HG03575 (cell line): ENCODE results near the gene HBP1.
"Not testable (repeated sequence)": the region's sequence is repeated elsewhere in the genome, so short reads cannot be mapped to it uniquely, and the experiment has no call there.

Experiments used
- ATAC-seq: cut with Tn5 transposase; IDR thresholded peaks from one replicate; pipeline ENCODE4 v1.9.1; 2021; ENCODE audit not compliant: unreplicated experiment, insufficient number of reproducible peaks, low FRiP score; ENCODE audit errors: extremely low read depth

The HBP1 gene, protein sequence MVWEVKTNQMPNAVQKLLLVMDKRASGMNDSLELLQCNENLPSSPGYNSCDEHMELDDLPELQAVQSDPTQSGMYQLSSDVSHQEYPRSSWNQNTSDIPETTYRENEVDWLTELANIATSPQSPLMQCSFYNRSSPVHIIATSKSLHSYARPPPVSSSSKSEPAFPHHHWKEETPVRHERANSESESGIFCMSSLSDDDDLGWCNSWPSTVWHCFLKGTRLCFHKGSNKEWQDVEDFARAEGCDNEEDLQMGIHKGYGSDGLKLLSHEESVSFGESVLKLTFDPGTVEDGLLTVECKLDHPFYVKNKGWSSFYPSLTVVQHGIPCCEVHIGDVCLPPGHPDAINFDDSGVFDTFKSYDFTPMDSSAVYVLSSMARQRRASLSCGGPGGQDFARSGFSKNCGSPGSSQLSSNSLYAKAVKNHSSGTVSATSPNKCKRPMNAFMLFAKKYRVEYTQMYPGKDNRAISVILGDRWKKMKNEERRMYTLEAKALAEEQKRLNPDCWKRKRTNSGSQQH

DNA sequence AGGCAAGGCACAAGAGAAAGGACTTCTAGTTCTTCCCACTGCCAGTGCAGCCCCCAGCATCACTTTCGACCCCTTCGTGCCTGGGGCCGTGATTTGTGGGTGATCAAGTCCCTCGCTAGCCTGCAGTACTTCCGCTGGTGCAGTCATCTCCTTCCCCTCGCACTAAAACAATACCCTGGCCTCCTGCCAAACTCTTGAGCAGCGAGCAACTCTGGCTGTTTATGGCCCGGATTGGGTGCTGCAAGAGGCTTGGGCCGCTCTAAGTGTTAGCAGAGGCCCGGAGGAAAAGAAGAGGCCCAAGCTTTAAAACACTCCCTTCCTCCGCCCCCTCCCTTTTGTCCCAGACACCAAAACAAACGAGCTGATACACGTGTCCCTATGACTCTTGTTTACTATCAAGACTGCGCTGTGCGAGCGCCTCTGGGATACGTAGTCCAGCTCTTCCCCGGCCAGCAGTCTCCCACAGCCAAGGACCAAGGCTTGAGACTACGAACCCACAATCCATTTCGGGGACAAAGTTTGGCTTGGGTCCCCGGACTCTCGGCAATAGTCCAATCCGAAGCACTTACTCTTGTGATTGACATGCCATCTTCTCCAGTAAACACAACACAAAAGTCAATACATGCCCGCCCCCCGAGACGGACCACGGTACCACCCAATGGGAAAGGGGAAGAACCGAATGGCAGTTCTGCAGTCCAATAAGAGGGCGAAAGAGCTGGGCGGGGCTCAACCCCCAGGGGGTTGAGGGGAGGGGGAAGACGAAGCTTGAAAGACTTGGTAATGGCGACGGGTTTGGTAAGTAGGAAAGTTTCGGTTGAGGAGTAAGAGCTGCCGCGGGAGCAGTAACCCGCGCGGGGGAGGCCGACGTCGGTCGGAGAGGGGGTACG is at the start of gene HBP1:
Gene HBP1, plus strand, starts transcription at position 771 of the 887 bp plus-strand sequence. CDS start 10,891 bp downstream, outside the sequence.
- peak; percentile 87 for ATAC-seq

- no peak for ATAC-seq
These were observed 49.3 kb upstream of the HBP1 start for GRCh38 chr7:107119376-107120105.

GRCh38 chr7:107122486-107122911 is 46.3 kb upstream of the HBP1 start:
- no peak for ATAC-seq

GRCh38 chr7:107123392-107123791 is 45.4 kb upstream of the HBP1 start:
- no peak for ATAC-seq

GRCh38 chr7:107125475-107125874 is 43.3 kb upstream of the HBP1 start:
- no peak for ATAC-seq

DNA sequence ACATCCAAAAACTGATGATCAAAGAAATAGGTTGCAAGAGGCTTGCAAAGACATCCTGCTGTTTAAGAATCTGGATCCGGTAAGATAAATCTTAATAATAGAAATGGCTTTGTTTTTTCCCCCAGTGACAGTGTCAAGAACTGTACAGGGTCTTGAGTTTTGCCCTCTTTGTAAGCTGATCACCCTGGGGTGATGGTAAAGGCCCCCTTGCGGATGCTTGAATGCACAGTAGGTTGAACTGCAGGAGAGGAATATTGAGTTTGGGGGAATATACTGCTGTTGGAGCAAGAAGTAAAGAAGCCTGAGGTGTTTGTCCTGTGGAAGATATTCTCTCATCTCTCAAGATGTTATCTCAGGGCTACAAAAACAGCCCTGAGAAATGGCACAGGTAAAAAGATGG is 40.6 kb upstream of the HBP1 start:
- ATAC-seq = no peak

DNA sequence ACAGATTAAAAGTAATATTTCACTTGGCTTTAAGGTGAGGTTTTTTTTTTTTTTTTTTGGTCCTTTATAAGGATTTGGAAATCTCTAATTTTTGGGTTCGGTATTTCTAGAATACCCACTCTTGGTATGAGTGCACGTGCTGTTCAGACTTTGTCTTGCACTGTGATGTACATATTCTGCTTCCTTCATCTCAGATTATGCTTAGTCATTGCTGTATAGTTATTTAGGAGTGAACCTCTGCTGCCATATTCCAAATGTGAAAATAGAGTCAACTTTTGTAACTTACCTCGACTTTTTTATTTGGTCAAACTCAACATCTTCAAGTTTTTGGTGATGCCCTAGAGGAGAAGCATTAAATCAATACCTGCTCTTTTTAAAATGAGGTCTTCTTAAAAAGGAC is 40.1 kb upstream of the HBP1 start:
- ATAC-seq = no peak

DNA sequence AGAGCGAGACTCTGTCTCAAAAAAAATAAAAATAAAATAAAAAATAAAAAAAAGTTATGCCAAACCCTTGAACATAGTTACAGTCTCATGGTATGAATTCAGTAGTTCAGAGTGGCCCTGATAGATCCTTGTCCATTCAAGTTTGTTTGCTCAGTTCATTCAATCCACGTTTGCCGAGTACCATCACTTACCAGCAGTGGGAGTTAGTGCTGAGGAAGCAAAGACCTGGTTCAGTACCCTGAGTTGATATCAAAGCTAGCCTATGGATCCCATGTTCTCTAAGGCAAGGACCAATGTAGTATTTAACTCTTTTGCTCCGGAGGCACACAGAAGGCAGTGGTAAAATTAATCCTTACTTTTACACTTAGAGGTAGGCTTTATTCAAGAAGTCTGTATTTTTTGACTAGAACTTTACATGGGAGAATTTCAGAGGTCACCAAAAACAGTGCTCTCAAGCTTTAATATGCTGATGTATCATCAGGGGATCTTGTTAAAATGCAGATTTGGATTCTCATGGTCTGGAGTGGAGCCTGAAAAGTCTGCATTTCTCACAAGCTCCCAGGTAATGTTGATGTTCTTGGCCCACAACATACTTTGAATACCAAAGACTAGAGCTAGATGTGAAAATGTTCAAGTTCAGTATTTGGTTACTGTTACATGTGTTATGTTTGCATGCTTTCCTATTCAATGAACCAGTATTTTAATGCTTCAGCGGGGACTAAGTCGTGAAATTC is 38.1 kb upstream of the HBP1 start:
- ATAC-seq = no peak

GRCh38 chr7:107133396-107133795 is 35.4 kb upstream of the HBP1 start:
- no peak for ATAC-seq

DNA sequence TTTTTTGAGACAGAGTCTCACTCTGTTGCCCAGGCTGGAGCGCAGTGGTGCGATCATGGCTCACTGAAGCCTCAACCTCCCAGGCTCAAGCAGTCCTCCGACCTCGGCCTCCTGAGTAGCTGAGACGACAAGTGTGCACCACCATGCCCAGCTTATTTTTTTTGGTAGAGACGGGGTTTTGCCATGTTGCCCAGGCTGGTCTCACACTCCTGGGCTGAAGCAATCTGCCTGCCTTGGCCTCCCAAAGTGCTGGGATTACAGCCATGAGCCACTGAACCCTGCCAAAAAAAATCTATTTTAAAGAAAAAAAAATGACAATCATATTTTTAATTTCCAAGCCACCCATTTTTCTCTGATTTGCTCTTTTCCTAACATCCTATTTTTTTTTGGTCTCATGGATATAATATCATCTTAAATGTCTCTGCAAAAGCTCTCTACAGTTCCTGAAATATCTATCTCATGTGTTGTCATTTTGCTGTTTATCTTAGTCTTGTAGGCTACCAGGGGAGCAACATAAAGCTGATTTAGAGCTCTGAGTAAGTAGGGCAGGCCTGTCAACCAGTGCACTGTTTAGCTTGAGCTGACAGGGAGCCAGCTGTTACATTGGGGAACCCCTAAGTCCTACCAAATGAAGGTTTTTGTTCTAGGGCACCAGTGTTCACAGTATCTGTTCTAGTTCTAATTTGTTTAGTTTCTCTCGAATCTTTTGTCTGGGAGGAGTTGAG is 29.9 kb upstream of the HBP1 start:
- no peak for ATAC-seq

DNA sequence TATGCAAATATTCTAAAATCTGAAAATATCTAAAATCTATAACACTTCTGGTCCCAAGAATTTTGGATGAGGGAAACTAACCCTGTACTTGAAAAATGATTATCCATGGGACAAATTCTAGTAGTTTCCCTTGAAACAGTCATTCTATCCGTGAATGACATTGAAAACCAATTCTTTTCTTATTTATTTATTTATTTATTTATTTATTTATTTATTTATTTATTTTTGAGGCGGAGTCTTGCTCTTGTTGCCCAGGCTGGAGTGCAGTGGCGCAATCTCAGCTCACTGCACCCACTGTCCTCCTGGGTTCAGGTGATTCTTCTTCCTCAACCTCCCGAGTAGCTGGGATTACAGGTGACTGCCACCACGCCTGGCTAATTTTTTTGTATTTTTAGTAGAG is 24.9 kb upstream of the HBP1 start:
- ATAC-seq = not testable (repeated sequence)

- no peak for ATAC-seq
These were observed 23.6 kb upstream of the HBP1 start for GRCh38 chr7:107145067-107145838.

DNA sequence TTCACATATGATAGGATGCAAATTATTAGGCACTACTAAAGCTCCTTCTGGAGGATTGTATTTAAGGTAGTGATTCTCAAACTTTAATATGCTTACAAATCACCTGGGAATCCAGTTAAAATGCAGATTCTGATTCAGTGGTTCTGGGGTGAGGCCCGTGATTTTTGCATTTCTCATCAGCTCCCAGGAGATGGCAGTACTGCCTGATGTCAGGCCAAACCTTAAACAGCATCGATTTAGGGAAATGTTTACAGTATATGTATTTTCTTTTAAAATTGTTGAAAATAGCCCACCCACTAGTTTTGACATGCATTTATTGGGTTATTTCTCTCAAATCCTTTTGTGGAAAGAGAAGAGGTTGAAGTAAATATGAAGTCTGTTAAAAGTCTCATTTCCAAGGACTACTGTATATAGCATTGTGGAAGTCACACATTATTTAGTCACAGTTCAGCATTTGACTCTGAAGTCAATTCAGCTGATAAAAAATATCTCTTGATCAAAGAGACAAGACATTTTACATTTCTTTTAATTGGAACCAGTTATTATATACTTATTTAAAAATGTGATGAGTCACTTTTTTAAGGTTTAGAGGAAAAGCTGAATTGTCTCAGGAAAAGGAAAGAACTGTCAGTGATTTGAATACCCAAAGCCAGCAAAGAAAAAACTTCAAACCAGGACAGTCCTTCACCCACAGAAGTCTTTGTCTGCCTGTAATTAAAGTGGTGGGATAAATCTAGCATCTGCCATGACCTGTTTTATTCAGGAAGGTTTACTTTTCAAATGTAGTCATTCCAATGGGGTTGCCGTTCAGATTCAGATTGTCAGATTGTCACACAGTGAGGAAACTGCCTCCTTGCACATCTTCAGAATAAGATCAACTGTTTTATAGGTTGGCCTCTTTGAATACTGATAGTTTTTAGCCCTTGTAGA is 21.1 kb upstream of the HBP1 start:
- ATAC-seq = no peak

- ATAC-seq = no peak
These were observed 20.1 kb upstream of the HBP1 start for GRCh38 chr7:107148721-107149120.

DNA sequence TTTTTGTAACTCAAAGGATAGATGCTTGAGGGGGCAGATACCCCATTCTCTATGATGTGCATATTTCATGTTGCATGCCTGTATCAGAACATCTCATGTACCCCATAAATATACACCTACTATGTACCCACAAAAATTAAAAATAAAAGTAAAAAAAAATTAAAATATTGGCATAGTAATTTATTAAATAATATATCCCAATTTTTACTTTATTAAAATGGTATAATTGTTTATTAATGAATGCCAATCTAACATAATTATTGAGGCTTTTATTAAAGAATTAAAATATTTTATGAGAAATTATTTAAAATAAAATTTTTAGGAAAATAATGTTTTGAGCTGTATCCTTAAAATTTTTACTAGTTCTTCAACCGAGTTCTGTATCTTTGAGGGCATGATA is 18.9 kb upstream of the HBP1 start:
- no peak for ATAC-seq

DNA sequence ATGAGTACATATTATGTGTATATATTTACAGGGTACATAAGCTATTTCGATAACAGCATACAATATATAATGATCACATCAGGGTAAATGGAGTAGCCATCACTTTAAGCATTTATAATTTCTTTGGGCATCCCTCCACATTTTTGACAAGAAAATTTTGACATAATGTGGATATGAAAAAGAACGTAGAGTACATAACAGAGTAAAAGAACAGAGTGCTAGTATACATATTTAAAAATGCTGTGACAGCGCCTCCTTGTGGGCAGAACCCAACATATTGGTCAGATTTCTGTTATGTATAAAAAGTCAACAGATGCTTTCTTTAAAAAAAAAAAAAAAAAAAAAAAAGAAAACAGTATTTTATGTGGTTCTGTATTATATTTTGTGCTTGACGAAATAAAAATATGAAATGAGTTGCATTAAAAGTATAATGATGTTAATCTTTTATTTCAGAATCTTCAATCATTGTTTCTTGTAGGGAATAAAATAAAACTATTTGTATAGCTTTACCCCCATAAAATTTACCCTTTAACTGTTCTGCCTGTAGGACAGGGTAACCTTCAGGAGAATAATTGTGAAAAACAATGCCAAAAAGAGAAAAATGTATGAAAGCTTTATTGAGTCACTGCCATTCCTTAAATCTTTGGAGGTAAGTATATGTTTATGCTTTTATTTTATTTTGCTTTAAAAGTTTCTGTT is 18.3 kb upstream of the HBP1 start:
- no peak for ATAC-seq
